ENCODE measurements around the gene TRAPPC2L. TPM values are rescaled to one million over a fixed set of nuclear protein-coding genes. Genes with fewer than 3 reads are reported as not detected.

TRAPPC2L gene
- total RNA-seq, 2 experiments from 2014 or later: 27.6 to 44.9 TPM

GRCh38 chr16:88863426-88863825 lies 6.5 kb downstream of the TRAPPC2L start:
- Histone ChIP-seq H3K4me1 (ENCODE audit: insufficient read depth, low read length, poor library complexity, severe bottlenecking) (peaks cover 4% of the 10 kb centered on the region), H2AFZ (ENCODE audit: low read length) (no peak overlapping the region), H3K4me3 (ENCODE audit: low read depth, low read length, poor library complexity, severe bottlenecking) (no peak overlapping the region), H3K36me3 (ENCODE audit: insufficient read depth, low read length) (peaks cover 23% of the 10 kb centered on the region), H3K9me2 (ENCODE audit: insufficient read depth, low read length) (no peaks in the 10 kb centered on the region), H3K79me2 (ENCODE audit: insufficient read depth, low read depth, low read length) (no peaks in the 10 kb centered on the region), H3K4me2 (ENCODE audit: low read length) (no peak overlapping the region), H3K27ac (ENCODE audit: low read depth, low read length, poor library complexity, severe bottlenecking) (no peak overlapping the region), H3K9me3 (ENCODE audit: low read length) (no peaks in the 10 kb centered on the region), H4K20me1 (ENCODE audit: insufficient read depth, low read length) (no peaks in the 10 kb centered on the region)
- TF ChIP-seq, protein P1, sequence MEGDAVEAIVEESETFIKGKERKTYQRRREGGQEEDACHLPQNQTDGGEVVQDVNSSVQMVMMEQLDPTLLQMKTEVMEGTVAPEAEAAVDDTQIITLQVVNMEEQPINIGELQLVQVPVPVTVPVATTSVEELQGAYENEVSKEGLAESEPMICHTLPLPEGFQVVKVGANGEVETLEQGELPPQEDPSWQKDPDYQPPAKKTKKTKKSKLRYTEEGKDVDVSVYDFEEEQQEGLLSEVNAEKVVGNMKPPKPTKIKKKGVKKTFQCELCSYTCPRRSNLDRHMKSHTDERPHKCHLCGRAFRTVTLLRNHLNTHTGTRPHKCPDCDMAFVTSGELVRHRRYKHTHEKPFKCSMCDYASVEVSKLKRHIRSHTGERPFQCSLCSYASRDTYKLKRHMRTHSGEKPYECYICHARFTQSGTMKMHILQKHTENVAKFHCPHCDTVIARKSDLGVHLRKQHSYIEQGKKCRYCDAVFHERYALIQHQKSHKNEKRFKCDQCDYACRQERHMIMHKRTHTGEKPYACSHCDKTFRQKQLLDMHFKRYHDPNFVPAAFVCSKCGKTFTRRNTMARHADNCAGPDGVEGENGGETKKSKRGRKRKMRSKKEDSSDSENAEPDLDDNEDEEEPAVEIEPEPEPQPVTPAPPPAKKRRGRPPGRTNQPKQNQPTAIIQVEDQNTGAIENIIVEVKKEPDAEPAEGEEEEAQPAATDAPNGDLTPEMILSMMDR (conservative IDR thresholded peaks at IDR 0.05; ENCODE audit: low read length): no peak
- TF ChIP-seq EZH2phosphoT487 (IDR thresholded peaks at IDR 0.05; ENCODE audit: borderline replicate concordance, low read depth, low read length): no peak
- CTCF ChIA-PET (ENCODE audit: unreplicated experiment): no interaction called here
- POLR2A ChIA-PET: no interaction called here
- intact Hi-C loops (cut with micrococcal nuclease; ENCODE audit: unreplicated experiment): no loop called here
- no TSS peak for BruUV-seq (replicated peaks)
- no peak for DNase-seq (ENCODE audit: low spot score)

- Histone ChIP-seq H3K4me2 (ENCODE audit: low read length) (no peak overlapping the region), H3K36me3 (ENCODE audit: insufficient read depth, low read length) (peaks cover 19% of the 10 kb centered on the region), H3K4me3 (ENCODE audit: low read depth, low read length, poor library complexity, severe bottlenecking) (no peak overlapping the region), H3K79me2 (ENCODE audit: insufficient read depth, low read depth, low read length) (no peaks in the 10 kb centered on the region), H3K4me1 (ENCODE audit: insufficient read depth, low read length, poor library complexity, severe bottlenecking) (peaks cover 4% of the 10 kb centered on the region), H2AFZ (ENCODE audit: low read length) (no peak overlapping the region), H4K20me1 (ENCODE audit: insufficient read depth, low read length) (no peaks in the 10 kb centered on the region), H3K9me3 (ENCODE audit: low read length) (no peaks in the 10 kb centered on the region), H3K9me2 (ENCODE audit: insufficient read depth, low read length) (no peaks in the 10 kb centered on the region), H3K27ac (ENCODE audit: low read depth, low read length, poor library complexity, severe bottlenecking) (no peak overlapping the region)
- intact Hi-C loops (cut with micrococcal nuclease; ENCODE audit: unreplicated experiment): no loop called here
- ChIA-PET CTCF (ENCODE audit: unreplicated experiment) (interaction anchor here (0.7 kb wide), 1 partner anchor 303 kb away, joined by 5 read pairs; no protein-coding TSS in a partner anchor), POLR2A (no interaction called here)
- no TSS peak for BruUV-seq (replicated peaks)
- no peak for DNase-seq (ENCODE audit: low spot score)
- TF ChIP-seq, protein P1 (conservative IDR thresholded peaks at IDR 0.05; ENCODE audit: low read length): no peak
- TF ChIP-seq EZH2phosphoT487 (IDR thresholded peaks at IDR 0.05; ENCODE audit: borderline replicate concordance, low read depth, low read length): no peak
Observed at GRCh38 chr16:88864099-88864498, 7.2 kb downstream of the TRAPPC2L start.

GRCh38 chr16:88864521-88864920 lies 7.6 kb downstream of the TRAPPC2L start:
- peaks cover 15% of the 10 kb centered on the region for H3K36me3 ChIP-seq (ENCODE audit: insufficient read depth, low read length)
- no peaks in the 10 kb centered on the region for H3K9me2 ChIP-seq (ENCODE audit: insufficient read depth, low read length)
- no TSS peak for BruUV-seq (replicated peaks)
- no peak overlapping the region for H2AFZ ChIP-seq (ENCODE audit: low read length)
- ChIA-PET CTCF (ENCODE audit: unreplicated experiment) (interaction anchor here (0.6 to 0.7 kb wide), 2 partner anchors 302 to 307 kb away, joined by 3 to 5 read pairs; partner anchors contain the start of gene CDH15), POLR2A (no interaction called here)
- TF ChIP-seq EZH2phosphoT487 (IDR thresholded peaks at IDR 0.05; ENCODE audit: borderline replicate concordance, low read depth, low read length): no peak
- TF ChIP-seq, protein P1 (conservative IDR thresholded peaks at IDR 0.05; ENCODE audit: low read length): no peak
- H3K4me1 ChIP-seq (ENCODE audit: insufficient read depth, low read length, poor library complexity, severe bottlenecking): peaks cover 4% of the 10 kb centered on the region
- intact Hi-C loops (cut with micrococcal nuclease; ENCODE audit: unreplicated experiment): no loop called here
- no peak for DNase-seq (ENCODE audit: low spot score)
- no peak overlapping the region for H3K4me2 ChIP-seq (ENCODE audit: low read length)
- H3K4me3 ChIP-seq (ENCODE audit: low read depth, low read length, poor library complexity, severe bottlenecking): no peak overlapping the region
- no peaks in the 10 kb centered on the region for H3K79me2 ChIP-seq (ENCODE audit: insufficient read depth, low read depth, low read length)
- H3K27ac ChIP-seq (ENCODE audit: low read depth, low read length, poor library complexity, severe bottlenecking): no peak overlapping the region
- no peaks in the 10 kb centered on the region for H3K9me3 ChIP-seq (ENCODE audit: low read length)
- H4K20me1 ChIP-seq (ENCODE audit: insufficient read depth, low read length): no peaks in the 10 kb centered on the region
